ENCODE data around the gene ARID1B. TPM values are rescaled to one million over a fixed set of nuclear protein-coding genes. Genes with fewer than 3 reads are reported as not detected.

Gene ARID1B
- total RNA-seq, 2 donors from 2014 or later = 74.0 to 110 TPM

DNA sequence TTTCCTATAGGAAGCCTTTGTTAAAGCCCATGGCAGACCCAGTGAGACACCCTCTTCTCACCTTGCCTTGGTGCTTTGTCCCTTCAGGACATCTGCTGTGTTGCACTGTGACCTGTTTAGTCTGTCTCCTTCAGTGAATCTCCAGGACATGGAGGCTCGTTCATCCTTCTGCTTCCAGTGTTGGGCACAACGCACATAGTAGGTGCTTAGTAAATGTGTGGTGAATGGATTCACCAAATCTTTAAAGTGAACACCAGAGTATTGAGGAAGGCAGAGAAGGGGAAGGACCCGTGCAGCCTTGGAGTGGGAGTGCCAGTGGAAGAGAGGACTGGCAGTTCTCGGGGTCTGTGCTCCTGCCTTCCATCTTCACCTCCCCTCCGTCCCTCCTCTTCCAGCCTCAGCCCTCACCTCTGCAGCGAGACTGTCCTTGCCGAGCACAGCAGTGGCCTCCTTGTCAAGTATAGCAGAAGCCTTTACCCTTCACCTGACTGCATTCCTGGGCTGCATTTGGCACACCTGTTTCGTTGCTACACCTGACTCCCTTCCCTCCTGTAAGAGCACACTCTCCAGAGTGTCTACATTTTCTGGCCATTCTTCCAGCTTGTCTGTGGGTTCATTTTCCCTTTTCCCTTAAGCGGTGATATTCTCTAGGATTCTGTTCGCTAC, 49.2 kb downstream of the ARID1B start:
- no peak overlapping the region for H3K9ac ChIP-seq (ENCODE audit: extremely low read depth, low read length, poor library complexity, severe bottlenecking)
- H3K4me3 Mint-ChIP-seq = no peak overlapping the region
- H3K27ac Mint-ChIP-seq = no peak overlapping the region
- H3K9me3 Mint-ChIP-seq = no peaks in the 10 kb centered on the region
- no peaks in the 10 kb centered on the region for H3K27me3 ChIP-seq (ENCODE audit: control insufficient read depth, insufficient read depth, low read length, poor library complexity, severe bottlenecking)
- DNase-seq = no peak
- H3K36me3 Mint-ChIP-seq (ENCODE audit: low read depth) = peaks cover 12% of the 10 kb centered on the region
- H3K36me3 ChIP-seq (ENCODE audit: control insufficient read depth, insufficient read depth, low read length) = peaks cover 33% of the 10 kb centered on the region
- H3K9me3 ChIP-seq (ENCODE audit: control insufficient read depth, low read length) = no peaks in the 10 kb centered on the region
- H3K27me3 Mint-ChIP-seq (ENCODE audit: insufficient read depth) = no peaks in the 10 kb centered on the region
- TF ChIP-seq, protein P1, sequence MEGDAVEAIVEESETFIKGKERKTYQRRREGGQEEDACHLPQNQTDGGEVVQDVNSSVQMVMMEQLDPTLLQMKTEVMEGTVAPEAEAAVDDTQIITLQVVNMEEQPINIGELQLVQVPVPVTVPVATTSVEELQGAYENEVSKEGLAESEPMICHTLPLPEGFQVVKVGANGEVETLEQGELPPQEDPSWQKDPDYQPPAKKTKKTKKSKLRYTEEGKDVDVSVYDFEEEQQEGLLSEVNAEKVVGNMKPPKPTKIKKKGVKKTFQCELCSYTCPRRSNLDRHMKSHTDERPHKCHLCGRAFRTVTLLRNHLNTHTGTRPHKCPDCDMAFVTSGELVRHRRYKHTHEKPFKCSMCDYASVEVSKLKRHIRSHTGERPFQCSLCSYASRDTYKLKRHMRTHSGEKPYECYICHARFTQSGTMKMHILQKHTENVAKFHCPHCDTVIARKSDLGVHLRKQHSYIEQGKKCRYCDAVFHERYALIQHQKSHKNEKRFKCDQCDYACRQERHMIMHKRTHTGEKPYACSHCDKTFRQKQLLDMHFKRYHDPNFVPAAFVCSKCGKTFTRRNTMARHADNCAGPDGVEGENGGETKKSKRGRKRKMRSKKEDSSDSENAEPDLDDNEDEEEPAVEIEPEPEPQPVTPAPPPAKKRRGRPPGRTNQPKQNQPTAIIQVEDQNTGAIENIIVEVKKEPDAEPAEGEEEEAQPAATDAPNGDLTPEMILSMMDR (conservative IDR thresholded peaks at IDR 0.05) = peak; percentile 19
- H3K27ac ChIP-seq (ENCODE audit: low read depth, low read length) = no peak overlapping the region
- peaks cover 38% of the 10 kb centered on the region for H3K4me1 Mint-ChIP-seq
- no peaks in the 10 kb centered on the region for H3K4me1 ChIP-seq (ENCODE audit: control insufficient read depth, insufficient read depth, low read length)
- WGBS, 2 experiments (ENCODE audit: insufficient coverage in 1 of 2, insufficient read length in 1 of 2) = 92 to 100% methylated on average over 7 to 10 of the region's 10 CpGs
- H3K4me3 ChIP-seq (ENCODE audit: low read length) = no peak overlapping the region

DNA sequence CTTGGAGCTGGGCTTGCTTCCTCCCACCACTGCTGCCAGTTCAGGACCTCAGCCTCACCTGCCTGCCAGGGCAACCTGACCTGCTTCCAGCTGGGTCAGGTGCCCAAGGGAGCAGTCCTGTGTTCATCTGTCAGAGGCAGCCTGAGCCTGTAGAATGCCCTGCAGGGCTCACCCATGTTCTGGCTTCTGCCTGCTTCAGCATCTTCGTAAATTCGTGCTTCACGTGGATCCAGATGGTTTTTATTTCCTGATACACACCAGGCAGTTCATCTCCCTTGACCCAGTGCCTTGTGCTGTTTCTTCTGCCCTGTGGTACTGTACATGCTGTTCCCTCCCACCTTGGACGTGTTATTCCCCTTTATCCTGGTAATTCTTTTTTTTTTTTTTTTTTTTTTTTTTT, 50.2 kb downstream of the ARID1B start:
- H3K9me3 Mint-ChIP-seq = no peaks in the 10 kb centered on the region
- H3K27ac Mint-ChIP-seq = no peak overlapping the region
- Histone ChIP-seq H3K9me3 (ENCODE audit: control insufficient read depth, low read length) (no peaks in the 10 kb centered on the region), H3K36me3 (ENCODE audit: control insufficient read depth, insufficient read depth, low read length) (peaks cover 42% of the 10 kb centered on the region), H3K27me3 (ENCODE audit: control insufficient read depth, insufficient read depth, low read length, poor library complexity, severe bottlenecking) (no peaks in the 10 kb centered on the region), H3K4me1 (ENCODE audit: control insufficient read depth, insufficient read depth, low read length) (no peaks in the 10 kb centered on the region), H3K9ac (ENCODE audit: extremely low read depth, low read length, poor library complexity, severe bottlenecking) (no peak overlapping the region), H3K4me3 (ENCODE audit: low read length) (no peak overlapping the region), H3K27ac (ENCODE audit: low read depth, low read length) (no peak overlapping the region)
- H3K27me3 Mint-ChIP-seq (ENCODE audit: insufficient read depth) = no peaks in the 10 kb centered on the region
- no peak overlapping the region for H3K4me3 Mint-ChIP-seq
- 91 to 94% methylated on average over 3 to 4 of the region's 4 CpGs for WGBS, 2 experiments (ENCODE audit: insufficient coverage in 1 of 2, insufficient read length in 1 of 2)
- no peak for DNase-seq
- H3K4me1 Mint-ChIP-seq = peaks cover 35% of the 10 kb centered on the region
- peaks cover 15% of the 10 kb centered on the region for H3K36me3 Mint-ChIP-seq (ENCODE audit: low read depth)
- TF ChIP-seq, protein P1 (conservative IDR thresholded peaks at IDR 0.05) = no peak

DNA sequence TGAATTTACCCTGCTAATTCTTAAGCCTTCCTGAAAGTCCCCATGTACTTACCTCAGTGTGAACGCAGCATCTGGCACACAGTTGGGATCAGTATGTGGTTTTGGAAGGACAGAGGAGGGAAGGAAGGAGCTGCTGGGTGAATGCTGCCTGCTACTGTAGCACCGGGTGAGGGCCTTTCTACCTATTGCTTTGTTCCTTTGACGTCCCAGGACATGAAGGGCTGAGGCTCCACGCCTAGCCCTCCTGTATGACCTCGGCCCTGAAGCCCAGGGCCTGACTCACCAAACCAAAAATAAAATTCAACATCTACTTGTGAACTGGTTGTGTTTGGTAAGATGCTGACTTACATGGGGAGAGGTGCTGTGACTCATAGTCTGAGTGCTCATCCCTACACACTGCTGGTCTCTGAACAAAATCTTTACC, 51.1 kb downstream of the ARID1B start:
- Mint-ChIP-seq H3K9me3 (no peaks in the 10 kb centered on the region), H3K36me3 (ENCODE audit: low read depth) (peaks cover 18% of the 10 kb centered on the region), H3K27me3 (ENCODE audit: insufficient read depth) (no peaks in the 10 kb centered on the region), H3K27ac (peak overlapping the region; percentile 74), H3K4me3 (no peak overlapping the region), H3K4me1 (peaks cover 32% of the 10 kb centered on the region)
- Histone ChIP-seq H3K36me3 (ENCODE audit: control insufficient read depth, insufficient read depth, low read length) (peaks cover 34% of the 10 kb centered on the region), H3K4me1 (ENCODE audit: control insufficient read depth, insufficient read depth, low read length) (no peaks in the 10 kb centered on the region), H3K4me3 (ENCODE audit: low read length) (no peak overlapping the region), H3K27ac (ENCODE audit: low read depth, low read length) (no peak overlapping the region), H3K9ac (ENCODE audit: extremely low read depth, low read length, poor library complexity, severe bottlenecking) (no peak overlapping the region), H3K27me3 (ENCODE audit: control insufficient read depth, insufficient read depth, low read length, poor library complexity, severe bottlenecking) (no peaks in the 10 kb centered on the region), H3K9me3 (ENCODE audit: control insufficient read depth, low read length) (no peaks in the 10 kb centered on the region)
- 77 to 100% methylated on average over 1 to 5 of the region's 5 CpGs for WGBS, 2 experiments (ENCODE audit: insufficient coverage in 1 of 2, insufficient read length in 1 of 2)
- DNase-seq = no peak
- TF ChIP-seq, protein P1 (conservative IDR thresholded peaks at IDR 0.05) = no peak

All from endodermal cell (in vitro differentiated cells).